NT2/D1 (cell line): ENCODE results near the gene SLC16A5.

ENCODE experiments used
- SUZ12 ChIP-seq: IDR thresholded peaks from 2 replicates; pipeline ENCODE4 v1.6.1; 2011; ENCODE audit not compliant: insufficient read length, insufficient read depth; ENCODE audit errors: extremely low read depth
- YY1 ChIP-seq: IDR thresholded peaks from 2 replicates; pipeline ENCODE4 v1.6.1; 2011; ENCODE audit not compliant: insufficient read length, insufficient read depth
- ZNF274 ChIP-seq: IDR thresholded peaks from 2 replicates; pipeline ENCODE4 v1.6.1; 2011; ENCODE audit warnings: mild to moderate bottlenecking, low read depth, low read length

- no peak for TF ChIP-seq YY1
- no peak for TF ChIP-seq SUZ12
- TF ChIP-seq ZNF274: no peak
Measured at GRCh38 chr17:75064460-75064859, 23.3 kb upstream of the SLC16A5 start.
